GM23338 (cell line): ENCODE measurements around the gene SPOCK2. TPM values are rescaled to one million over a fixed set of nuclear protein-coding genes. Genes with fewer than 3 reads are reported as not detected.
A peak's percentile ranks its signal among the peaks of the same experiment; 100 is the strongest.

Source experiments
- ATAC-seq: fragments of 200-7000 bp; cut with Tn5 transposase; 3 replicates; pipeline ENCODE4 v1.9.1; 2020
- DNase-seq: peaks from one replicate; pipeline ENCODE4 v3.0.0-alpha.2; 2015; ENCODE audit warnings: low spot score
- H2AFZ ChIP-seq: fragments of 200-600 bp; sonication (generic); 2 replicates; pipeline ENCODE4 v1.8.0; 2016; ENCODE audit warnings: antibody characterized with exemption, mild to moderate bottlenecking, moderate library complexity
- H3F3A ChIP-seq: fragments of 200-600 bp; sonication (generic); replicated peaks from 2 replicates; pipeline ENCODE4 v1.8.0; 2017; ENCODE audit warnings: antibody characterized with exemption, mixed run types, low read depth
- H3K27ac ChIP-seq: fragments of 200-600 bp; sonication (generic); 2 replicates; pipeline ENCODE4 v1.6.1; 2016; ENCODE audit warnings: low read depth
- H3K27me3 ChIP-seq: fragments of 200-600 bp; sonication (generic); 2 replicates; pipeline ENCODE4 v1.8.0; 2016; ENCODE audit warnings: mild to moderate bottlenecking, mixed run types, moderate library complexity; ENCODE audit not compliant: insufficient read depth
- H3K36me3 ChIP-seq: fragments of 200-600 bp; sonication (generic); 2 replicates; pipeline ENCODE4 v1.8.0; 2016; ENCODE audit warnings: mild to moderate bottlenecking; ENCODE audit not compliant: insufficient read depth
- H3K4me1 ChIP-seq: fragments of 200-600 bp; sonication (generic); 2 replicates; pipeline ENCODE4 v1.8.0; 2016; ENCODE audit warnings: mild to moderate bottlenecking, moderate library complexity; ENCODE audit not compliant: insufficient read depth
- H3K4me2 ChIP-seq: fragments of 200-600 bp; sonication (generic); 2 replicates; pipeline ENCODE4 v1.7.1; 2017; ENCODE audit warnings: mixed run types
- H3K4me3 ChIP-seq: fragments of 200-600 bp; sonication (generic); 2 replicates; pipeline ENCODE4 v1.6.1; 2016; ENCODE audit warnings: mixed run types
- H3K79me2 ChIP-seq: fragments of 200-600 bp; sonication (generic); replicated peaks from 2 replicates; pipeline ENCODE4 v1.8.0; 2017; ENCODE audit warnings: mild to moderate bottlenecking; ENCODE audit not compliant: insufficient read depth
- H3K9me2 ChIP-seq: fragments of 200-600 bp; sonication (generic); 2 replicates; pipeline ENCODE4 v1.8.0; 2017; ENCODE audit not compliant: insufficient read depth
- H4K20me1 ChIP-seq: fragments of 200-600 bp; sonication (generic); replicated peaks from 2 replicates; pipeline ENCODE4 v1.8.0; 2017; ENCODE audit warnings: mild to moderate bottlenecking; ENCODE audit not compliant: insufficient read depth
- H3K27ac Mint-ChIP-seq: 2 replicates; pipeline ENCODE4 v1.8.0; 2020; ENCODE audit warnings: inconsistent platforms, mild to moderate bottlenecking, moderate library complexity, mixed read lengths
- H3K27me3 Mint-ChIP-seq: 3 replicates; pipeline ENCODE4 v1.8.0; 2022; ENCODE audit warnings: low read depth, mild to moderate bottlenecking, moderate library complexity, mixed read lengths, inconsistent platforms; ENCODE audit not compliant: insufficient read depth, poor library complexity
- H3K36me3 Mint-ChIP-seq: 3 replicates; pipeline ENCODE4 v1.8.0; 2021; ENCODE audit warnings: low read depth, mild to moderate bottlenecking, inconsistent platforms, moderate library complexity, mixed read lengths
- H3K4me1 Mint-ChIP-seq: 3 replicates; pipeline ENCODE4 v1.8.0; 2020; ENCODE audit warnings: mild to moderate bottlenecking, inconsistent platforms, mixed read lengths
- H3K4me3 Mint-ChIP-seq: 3 replicates; pipeline ENCODE4 v1.8.0; 2021; ENCODE audit warnings: moderate library complexity, mild to moderate bottlenecking, inconsistent platforms, mixed read lengths
- H3K9me3 Mint-ChIP-seq: 3 replicates; pipeline ENCODE4 v1.8.0; 2020; ENCODE audit warnings: moderate library complexity, mild to moderate bottlenecking, inconsistent platforms, mixed read lengths
- CREB1 ChIP-seq: fragments of 250-450 bp; sonication (Bioruptor Pico); IDR thresholded peaks from 2 replicates; pipeline ENCODE4 v1.5.0; 2020; ENCODE audit warnings: low read depth, mild to moderate bottlenecking, moderate library complexity
- CTCF ChIP-seq, 2 experiments: fragments of 200-600 bp in 1 of 2; sonication (generic) in 1 of 2; conservative IDR thresholded peaks; 2 replicates each; pipeline versions ENCODE4 v1.5.1 to v1.6.1; 2016 to 2017; ENCODE audit warnings: antibody characterized with exemption in 2 of 2, low read depth in 2 of 2, mild to moderate bottlenecking in 2 of 2, moderate library complexity in 1 of 2
- ETS1 ChIP-seq: IDR thresholded peaks from 2 replicates; pipeline ENCODE4 v1.6.1; 2016; ENCODE audit warnings: antibody characterized with exemption
- EZH2 ChIP-seq: fragments of 200-600 bp; sonication (generic); IDR thresholded peaks from one replicate; pipeline ENCODE4 v1.8.0; 2017; ENCODE audit warnings: antibody characterized with exemption, mild to moderate bottlenecking, low read depth; ENCODE audit not compliant: unreplicated experiment
- EZH2phosphoT487 ChIP-seq: fragments of 200-600 bp; sonication (generic); IDR thresholded peaks from one replicate; pipeline ENCODE4 v1.8.1; 2018; ENCODE audit warnings: antibody characterized with exemption; ENCODE audit not compliant: unreplicated experiment
- JUNB ChIP-seq: IDR thresholded peaks from one replicate; pipeline ENCODE4 v1.6.1; 2016; ENCODE audit warnings: antibody characterized with exemption; ENCODE audit not compliant: unreplicated experiment
- NANOG ChIP-seq: IDR thresholded peaks from 2 replicates; pipeline ENCODE4 v1.6.1; 2016; ENCODE audit warnings: antibody characterized with exemption, borderline replicate concordance
- POLR2AphosphoS5 ChIP-seq: IDR thresholded peaks from 2 replicates; pipeline ENCODE4 v1.6.1; 2016; ENCODE audit warnings: antibody characterized with exemption, low read depth
- REST ChIP-seq: IDR thresholded peaks from one replicate; pipeline ENCODE4 v1.6.1; 2018; ENCODE audit warnings: antibody characterized with exemption; ENCODE audit not compliant: unreplicated experiment
- STAT1 ChIP-seq: IDR thresholded peaks from one replicate; pipeline ENCODE4 v1.6.1; 2016; ENCODE audit warnings: antibody characterized with exemption; ENCODE audit not compliant: unreplicated experiment
- ZNF114 ChIP-seq: fragments of 250-450 bp; sonication (Bioruptor Pico); IDR thresholded peaks from 2 replicates; pipeline ENCODE4 v1.5.0; 2020; ENCODE audit warnings: mild to moderate bottlenecking, moderate library complexity
- polyA plus RNA-seq: library from polyadenylated mRNA; unstranded; fragments of >200 nt; fragmentation: Nextera tagmentation; extraction: Ambion mirVana; gene quantifications from 2 replicates; pipeline ENCODE4 v1.2.1, GENCODE V29; 2016
- total RNA-seq: library from RNA; depleted of rRNA; stranded (reverse); fragments of >200 nt; shearing (Covaris generic); gene quantifications from 2 replicates; pipeline ENCODE4 v1.2.3, GENCODE V29; 2014

Gene SPOCK2
- total and polyA plus RNA-seq, 2 experiments from 2014 or later, result 1.3 to 3.6 TPM

GRCh38 chr10:72030762-72031543, 57.4 kb downstream of the SPOCK2 start:
- Histone ChIP-seq H3K9me2 (no peaks in the 10 kb centered on the region), H3K4me3 (no peak overlapping the region), H3K79me2 (no peaks in the 10 kb centered on the region), H3K4me1 (no peaks in the 10 kb centered on the region), H3K36me3 (no peaks in the 10 kb centered on the region), H3K27me3 (no peaks in the 10 kb centered on the region), H3K4me2 (no peak overlapping the region), H4K20me1 (no peaks in the 10 kb centered on the region), H3F3A (no peaks in the 10 kb centered on the region), H2AFZ (no peak overlapping the region; the same call in 1 of the 2 replicates), H3K27ac (no peak overlapping the region)
- Mint-ChIP-seq H3K4me1 (no peaks in the 10 kb centered on the region), H3K4me3 (no peak overlapping the region), H3K9me3 (no peaks in the 10 kb centered on the region), H3K27me3 (peaks cover 7% of the 10 kb centered on the region), H3K36me3 (no peaks in the 10 kb centered on the region), H3K27ac (no peak overlapping the region)
- TF ChIP-seq EZH2phosphoT487 (no peak), NANOG (no peak), EZH2 (no peak), CREB1 (CRISPR knock-in tag) (no peak), CTCF (conservative IDR thresholded peaks at IDR 0.05; ENCODE audit: low read depth in 2 of 2) (no peak), JUNB (no peak), ETS1 (no peak), STAT1 (no peak)
- peak; percentile 17 for DNase-seq
- ATAC-seq, result peak; percentile 69

- H3K27ac ChIP-seq, result no peak overlapping the region
- H3K27me3 ChIP-seq, result no peaks in the 10 kb centered on the region
- Mint-ChIP-seq H3K27me3 (peaks cover 9% of the 10 kb centered on the region), H3K4me3 (no peak overlapping the region), H3K27ac (no peak overlapping the region), H3K4me1 (no peaks in the 10 kb centered on the region), H3K36me3 (no peaks in the 10 kb centered on the region), H3K9me3 (no peaks in the 10 kb centered on the region)
- no peak overlapping the region for H3K4me2 ChIP-seq
- DNase-seq (no peak), ATAC-seq (no peak)
- H3K4me1 ChIP-seq, result no peaks in the 10 kb centered on the region
- H3K9me2 ChIP-seq, result no peaks in the 10 kb centered on the region
- no peaks in the 10 kb centered on the region for H3K79me2 ChIP-seq
- no peaks in the 10 kb centered on the region for H3K36me3 ChIP-seq
- no peaks in the 10 kb centered on the region for H4K20me1 ChIP-seq
- H3K4me3 ChIP-seq, result no peak overlapping the region
- H2AFZ ChIP-seq, result no peak overlapping the region
- H3F3A ChIP-seq, result no peaks in the 10 kb centered on the region
- no peak for TF ChIP-seq CTCF (conservative IDR thresholded peaks at IDR 0.05; ENCODE audit: low read depth in 2 of 2)
- no peak for TF ChIP-seq ZNF114 (CRISPR knock-in tag)
- TF ChIP-seq REST, result no peak
- TF ChIP-seq POLR2AphosphoS5, result no peak
Observed at GRCh38 chr10:72029414-72029813, 58.9 kb downstream of the SPOCK2 start.
